GM23248 (cell line): ENCODE measurements around the gene UGP2. TPM values are rescaled to one million over a fixed set of nuclear protein-coding genes. Genes with fewer than 3 reads are reported as not detected.
"Not testable (repeated sequence)": the region's sequence is repeated elsewhere in the genome, so short reads cannot be mapped to it uniquely, and the experiment has no call there.

Source experiments
- DNase-seq: peaks from one replicate; pipeline ENCODE4 v3.0.0-alpha.2; 2015
- H2AFZ ChIP-seq: fragments of 200-600 bp; sonication (generic); 2 replicates; pipeline ENCODE4 v1.6.1; 2016; ENCODE audit warnings: antibody characterized with exemption
- H3F3A ChIP-seq: fragments of 200-600 bp; sonication (generic); 2 replicates; pipeline ENCODE4 v1.6.1; 2016; ENCODE audit warnings: mild to moderate bottlenecking, antibody characterized with exemption, mixed run types; ENCODE audit not compliant: insufficient read depth
- H3K27ac ChIP-seq: fragments of 200-600 bp; sonication (generic); 2 replicates; pipeline ENCODE4 v1.5.1; 2016; ENCODE audit warnings: mild to moderate bottlenecking
- H3K27me3 ChIP-seq: fragments of 200-600 bp; sonication (generic); replicated peaks from 2 replicates; pipeline ENCODE4 v1.6.1; 2016; ENCODE audit warnings: mild to moderate bottlenecking; ENCODE audit not compliant: insufficient read depth
- H3K36me3 ChIP-seq: fragments of 200-600 bp; sonication (generic); 2 replicates; pipeline ENCODE4 v1.6.1; 2016; ENCODE audit warnings: low read depth, mild to moderate bottlenecking
- H3K4me1 ChIP-seq: fragments of 200-600 bp; sonication (generic); 2 replicates; pipeline ENCODE4 v1.6.1; 2016; ENCODE audit warnings: mild to moderate bottlenecking; ENCODE audit not compliant: insufficient read depth
- H3K4me2 ChIP-seq: fragments of 200-600 bp; sonication (generic); one replicate; pipeline ENCODE4 v1.6.1; 2016; ENCODE audit warnings: mild to moderate bottlenecking; ENCODE audit not compliant: unreplicated experiment
- H3K4me3 ChIP-seq: fragments of 200-600 bp; sonication (generic); 2 replicates; pipeline ENCODE4 v1.5.1; 2016; ENCODE audit warnings: mild to moderate bottlenecking
- H3K79me2 ChIP-seq: fragments of 200-600 bp; sonication (generic); 2 replicates; pipeline ENCODE4 v1.6.1; 2016; ENCODE audit warnings: mild to moderate bottlenecking; ENCODE audit not compliant: insufficient read depth
- H3K9ac ChIP-seq: fragments of 200-600 bp; sonication (generic); 2 replicates; pipeline ENCODE4 v1.6.1; 2016; ENCODE audit warnings: mild to moderate bottlenecking
- H3K9me2 ChIP-seq: fragments of 200-600 bp; sonication (generic); 2 replicates; pipeline ENCODE4 v1.6.1; 2016; ENCODE audit warnings: mixed run types, mild to moderate bottlenecking, moderate library complexity; ENCODE audit not compliant: insufficient read depth
- H3K9me3 ChIP-seq: fragments of 200-600 bp; sonication (generic); one replicate; pipeline ENCODE4 v1.6.1; 2017; ENCODE audit warnings: low read depth
- H4K20me1 ChIP-seq: fragments of 200-600 bp; sonication (generic); 2 replicates; pipeline ENCODE4 v1.6.0; 2016; ENCODE audit not compliant: insufficient read depth
- EZH2 ChIP-seq: fragments of 200-600 bp; sonication (generic); IDR thresholded peaks from 2 replicates; pipeline ENCODE4 v1.6.1; 2018; ENCODE audit warnings: antibody characterized with exemption, mild to moderate bottlenecking; ENCODE audit not compliant: insufficient read depth, poor library complexity, severe bottlenecking
- EZH2phosphoT487 ChIP-seq: fragments of 200-600 bp; sonication (generic); IDR thresholded peaks from 2 replicates; pipeline ENCODE4 v1.6.1; 2018; ENCODE audit warnings: antibody characterized with exemption, moderate library complexity, mild to moderate bottlenecking, low read depth; ENCODE audit not compliant: insufficient read depth
- WGBS, 2 experiments: methylation state at CpG; one replicate each; pipeline ENCODE4 v1.1.6; 2015 to 2017; ENCODE audit warnings: low lambda C conversion rate in 2 of 2, low coverage in 1 of 2; ENCODE audit errors: missing lambda C conversion rate in 2 of 2; 5-methylcytosine and 5-hydroxymethylcytosine counted together
- in situ Hi-C: fragments of 300-500 bp; cut with MboI; formaldehyde crosslinking; loops from 2 replicates; pipeline ENCODE4 v1.15.0; 2020
- polyA plus RNA-seq: library from polyadenylated mRNA; unstranded; fragments of >200 nt; fragmentation: Nextera tagmentation; extraction: Ambion mirVana; gene quantifications from 2 replicates; pipeline ENCODE4 v1.2.1, GENCODE V29; 2016
- total RNA-seq: library from RNA; depleted of rRNA; stranded (reverse); fragments of >200 nt; shearing (Covaris generic); gene quantifications from 2 replicates; pipeline ENCODE4 v1.2.3, GENCODE V29; 2014

The UGP2 gene
- total and polyA plus RNA-seq, 2 experiments from 2014 or later = 168 to 180 TPM

DNA sequence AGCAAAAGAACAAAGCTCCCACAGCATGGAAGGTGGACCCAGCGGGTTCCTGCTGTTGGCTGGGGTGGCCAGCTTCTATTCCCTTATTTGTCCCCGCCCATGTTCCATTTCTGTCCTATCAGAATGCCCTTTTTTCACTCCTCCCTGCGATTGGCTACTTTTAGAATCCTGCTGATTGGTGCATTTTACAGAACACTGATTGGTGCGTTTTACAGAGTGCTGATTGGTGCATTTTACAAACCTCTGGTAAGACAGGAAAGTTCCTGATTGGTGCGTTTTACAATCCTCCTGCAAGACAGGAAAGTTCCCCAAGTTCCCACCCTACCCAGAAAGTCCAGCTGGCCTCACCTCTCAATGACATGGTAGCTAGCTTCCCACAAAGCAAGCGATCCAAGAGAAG, 40.2 kb upstream of the UGP2 start:
- H3K4me3 ChIP-seq = no peak overlapping the region
- 81 to 85% methylated on average over 6 of the region's 6 CpGs for WGBS, 2 experiments
- H3K79me2 ChIP-seq = no peaks in the 10 kb centered on the region
- H3K27ac ChIP-seq = no peak overlapping the region
- TF ChIP-seq EZH2 = no peak
- no peak for TF ChIP-seq EZH2phosphoT487
- H3K27me3 ChIP-seq = no peaks in the 10 kb centered on the region
- no peaks in the 10 kb centered on the region for H4K20me1 ChIP-seq
- no peaks in the 10 kb centered on the region for H3K36me3 ChIP-seq
- no peak overlapping the region for H3K9ac ChIP-seq
- H2AFZ ChIP-seq = no peak overlapping the region
- no peaks in the 10 kb centered on the region for H3K9me3 ChIP-seq
- no peak overlapping the region for H3K4me2 ChIP-seq
- no peaks in the 10 kb centered on the region for H3F3A ChIP-seq
- no peaks in the 10 kb centered on the region for H3K4me1 ChIP-seq
- DNase-seq = no peak
- in situ Hi-C loops = no loop called here
- H3K9me2 ChIP-seq = no peaks in the 10 kb centered on the region

- no peak overlapping the region for H2AFZ ChIP-seq
- no peaks in the 10 kb centered on the region for H3K9me3 ChIP-seq
- H3K9me2 ChIP-seq = no peaks in the 10 kb centered on the region
- H3F3A ChIP-seq = no peaks in the 10 kb centered on the region
- H3K4me1 ChIP-seq = no peaks in the 10 kb centered on the region
- no peak overlapping the region for H3K9ac ChIP-seq
- H3K4me3 ChIP-seq = no peak overlapping the region
- H3K4me2 ChIP-seq = no peak overlapping the region
- no peak for DNase-seq
- H3K27ac ChIP-seq = no peak overlapping the region
- no peaks in the 10 kb centered on the region for H3K36me3 ChIP-seq
- in situ Hi-C loops = no loop called here
- H3K79me2 ChIP-seq = no peaks in the 10 kb centered on the region
- no peaks in the 10 kb centered on the region for H3K27me3 ChIP-seq
- TF ChIP-seq EZH2phosphoT487 (no peak), EZH2 (no peak)
- H4K20me1 ChIP-seq = no peaks in the 10 kb centered on the region
Observed at GRCh38 chr2:63805412-63805811, 36.3 kb upstream of the UGP2 start.

GRCh38 chr2:63808036-63808435, 33.7 kb upstream of the UGP2 start:
- H2AFZ ChIP-seq, in situ Hi-C loops, H3K4me1 ChIP-seq, H4K20me1 ChIP-seq, H3F3A ChIP-seq, H3K9ac ChIP-seq, H3K4me2 ChIP-seq, H3K4me3 ChIP-seq, H3K9me2 ChIP-seq, H3K36me3 ChIP-seq, DNase-seq, H3K79me2 ChIP-seq, H3K9me3 ChIP-seq, H3K27ac ChIP-seq, H3K27me3 ChIP-seq: not testable (repeated sequence)
- WGBS, 2 experiments = 81% methylated on average over 6 of the region's 6 CpGs; no CpG with 5 or more reads in 1 of the 2 experiments

GRCh38 chr2:63808911-63809310, 32.8 kb upstream of the UGP2 start:
- DNase-seq, H3K9me2 ChIP-seq, H3K9ac ChIP-seq, H3K27ac ChIP-seq, H2AFZ ChIP-seq, H3K36me3 ChIP-seq, H3K4me3 ChIP-seq, H3K9me3 ChIP-seq, H3K79me2 ChIP-seq, H3K4me2 ChIP-seq, H3F3A ChIP-seq, H4K20me1 ChIP-seq, H3K27me3 ChIP-seq, H3K4me1 ChIP-seq, in situ Hi-C loops: not testable (repeated sequence)
- WGBS, 2 experiments = 80 to 96% methylated on average over 1 to 27 of the region's 29 CpGs

DNA sequence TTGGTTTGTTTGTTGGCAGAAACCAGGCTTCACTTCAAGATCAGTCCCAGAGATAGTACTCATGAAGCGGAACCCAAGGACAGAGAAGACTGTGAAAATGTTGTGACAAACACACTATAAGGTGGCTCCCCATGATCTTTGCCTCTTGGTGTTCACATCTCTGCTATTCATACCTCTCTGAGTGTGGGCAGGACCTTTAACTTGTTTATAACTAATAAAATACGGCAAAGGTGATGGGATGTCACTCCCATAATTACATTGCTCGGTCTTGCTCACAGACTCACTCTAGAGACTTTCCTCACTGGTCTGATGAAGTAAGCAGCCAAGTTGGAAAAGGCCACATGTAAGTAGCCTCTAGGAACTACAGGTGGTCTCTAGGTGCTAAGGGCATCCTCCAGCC, 30.6 kb upstream of the UGP2 start:
- no peak overlapping the region for H3K9ac ChIP-seq
- no peaks in the 10 kb centered on the region for H3K9me2 ChIP-seq
- H3F3A ChIP-seq = no peaks in the 10 kb centered on the region; the same call in 1 of the 2 replicates
- no peaks in the 10 kb centered on the region for H3K79me2 ChIP-seq
- H3K9me3 ChIP-seq = no peaks in the 10 kb centered on the region
- TF ChIP-seq EZH2phosphoT487 (no peak), EZH2 (no peak)
- WGBS, 2 experiments = 95 to 96% methylated on average over 3 of the region's 3 CpGs
- H2AFZ ChIP-seq = no peak overlapping the region
- no peaks in the 10 kb centered on the region for H3K36me3 ChIP-seq
- H3K27me3 ChIP-seq = no peaks in the 10 kb centered on the region
- in situ Hi-C loops = no loop called here
- no peak overlapping the region for H3K27ac ChIP-seq
- no peaks in the 10 kb centered on the region for H4K20me1 ChIP-seq
- no peak overlapping the region for H3K4me2 ChIP-seq
- no peak overlapping the region for H3K4me3 ChIP-seq
- no peak for DNase-seq
- H3K4me1 ChIP-seq = peaks cover 11% of the 10 kb centered on the region

DNA sequence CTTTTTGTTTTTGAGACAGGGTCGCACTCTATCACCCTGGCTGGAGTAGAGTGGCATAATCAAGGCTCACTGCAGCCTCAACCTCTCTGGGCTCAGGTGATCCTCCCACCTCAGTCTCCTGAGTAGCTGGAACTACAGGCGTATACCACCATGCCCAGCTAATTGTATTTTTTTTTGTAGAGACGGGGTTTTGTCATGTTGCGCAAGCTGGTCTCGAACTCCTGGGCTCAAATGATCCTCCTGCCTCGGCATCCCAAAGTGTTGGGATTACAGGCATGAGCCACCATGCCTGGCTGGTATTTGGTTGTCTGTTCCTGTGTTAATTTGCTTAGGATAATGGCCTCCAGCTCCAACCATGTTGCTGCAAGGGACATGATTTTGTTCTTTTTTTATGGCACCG, 29.8 kb upstream of the UGP2 start:
- H2AFZ ChIP-seq, H3K9me3 ChIP-seq, H3K9ac ChIP-seq, H3K27ac ChIP-seq, H3K4me2 ChIP-seq, H4K20me1 ChIP-seq, H3K9me2 ChIP-seq, H3K36me3 ChIP-seq, in situ Hi-C loops, H3K79me2 ChIP-seq, H3K4me3 ChIP-seq, DNase-seq, H3K27me3 ChIP-seq, H3F3A ChIP-seq: not testable (repeated sequence)
- WGBS, 2 experiments = 95 to 99% methylated on average over 7 of the region's 7 CpGs
- peaks cover 11% of the 10 kb centered on the region for H3K4me1 ChIP-seq
